ENCODE results near the gene CLBA1.

CLBA1 gene

DNA sequence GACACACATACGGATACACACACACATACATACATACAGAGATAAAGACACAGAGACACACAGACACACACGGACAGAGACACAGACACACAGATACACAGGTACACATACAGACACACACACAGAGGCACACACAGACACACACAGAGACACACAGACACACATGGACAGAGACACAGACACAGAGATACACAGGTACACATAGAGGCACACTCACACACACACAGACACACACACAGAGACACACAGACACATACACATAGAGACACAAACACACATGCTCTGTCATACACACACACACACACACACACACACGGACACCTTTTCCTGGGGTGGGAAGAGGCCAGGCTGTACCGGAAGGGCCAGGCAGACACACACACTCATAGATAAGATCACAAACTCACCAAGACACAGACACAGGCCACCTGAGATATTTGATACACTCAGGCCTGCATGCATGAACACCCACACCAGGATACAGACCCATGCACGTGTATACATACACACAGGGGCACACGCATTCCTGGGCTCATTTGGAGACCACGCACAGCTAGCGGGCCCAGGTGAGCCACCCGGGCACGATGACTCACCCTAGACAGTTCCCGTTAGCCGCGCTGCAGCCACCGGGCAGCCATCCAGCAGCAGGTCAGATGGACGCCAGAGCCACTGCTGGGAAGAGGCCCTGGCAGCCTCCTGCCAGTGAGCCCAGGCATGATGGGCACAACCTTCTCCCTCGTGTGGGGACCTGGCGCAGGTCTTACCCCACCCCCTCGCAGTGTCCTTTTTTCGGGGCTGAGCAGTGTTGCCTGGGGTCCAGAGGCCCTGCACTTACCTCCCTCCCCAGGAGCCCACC lies 5.6 kb upstream of the CLBA1 start:
- no peak for DNase-seq (ENCODE audit: low read depth in 2 of 2)

DNA sequence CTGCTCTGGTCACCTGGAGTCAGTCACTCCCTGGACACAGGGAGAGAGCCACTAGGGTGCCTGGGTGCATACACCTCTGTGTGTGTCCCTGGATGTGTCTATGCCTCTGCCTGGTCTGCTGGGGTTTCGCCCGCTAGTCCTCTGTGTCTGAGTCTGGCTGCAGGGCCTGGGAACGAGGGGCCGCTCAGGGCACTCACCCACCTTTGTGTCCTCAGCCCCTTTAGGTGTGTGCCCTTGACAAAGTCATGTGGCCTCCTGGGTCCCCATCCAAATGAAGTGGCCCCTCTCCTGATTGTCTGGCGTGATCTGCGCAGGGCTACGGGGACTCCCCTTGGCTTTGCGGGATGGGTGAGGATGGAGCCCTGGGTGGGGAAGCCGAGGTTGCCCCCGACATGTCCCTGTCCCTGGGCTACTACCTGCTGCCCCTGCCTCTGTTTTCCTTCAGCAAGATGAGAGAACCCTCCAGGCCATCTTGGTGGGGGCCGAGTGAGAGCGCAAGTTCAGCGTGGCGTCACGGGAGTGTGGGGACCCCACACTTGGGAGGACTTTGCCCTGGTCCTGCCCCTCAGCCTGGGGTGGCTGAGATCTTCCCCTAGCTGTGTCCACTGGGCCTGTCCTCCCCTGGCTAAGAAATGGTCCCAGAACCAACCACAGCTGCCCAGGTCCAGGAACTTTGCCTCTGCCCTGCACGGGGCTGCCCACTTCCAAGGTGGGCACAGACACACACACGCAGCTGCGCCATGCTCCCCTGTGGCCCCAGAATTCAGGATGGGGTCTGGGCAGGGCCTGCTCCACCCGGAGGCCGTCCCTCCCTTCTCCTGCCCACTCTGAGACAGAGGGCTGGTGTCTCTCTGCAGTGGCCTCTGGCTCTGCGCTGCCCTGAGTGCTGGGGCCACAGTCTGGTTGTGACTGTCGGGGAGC lies 4.7 kb upstream of the CLBA1 start:
- DNase-seq (ENCODE audit: low read depth in 2 of 2) = no peak

DNA sequence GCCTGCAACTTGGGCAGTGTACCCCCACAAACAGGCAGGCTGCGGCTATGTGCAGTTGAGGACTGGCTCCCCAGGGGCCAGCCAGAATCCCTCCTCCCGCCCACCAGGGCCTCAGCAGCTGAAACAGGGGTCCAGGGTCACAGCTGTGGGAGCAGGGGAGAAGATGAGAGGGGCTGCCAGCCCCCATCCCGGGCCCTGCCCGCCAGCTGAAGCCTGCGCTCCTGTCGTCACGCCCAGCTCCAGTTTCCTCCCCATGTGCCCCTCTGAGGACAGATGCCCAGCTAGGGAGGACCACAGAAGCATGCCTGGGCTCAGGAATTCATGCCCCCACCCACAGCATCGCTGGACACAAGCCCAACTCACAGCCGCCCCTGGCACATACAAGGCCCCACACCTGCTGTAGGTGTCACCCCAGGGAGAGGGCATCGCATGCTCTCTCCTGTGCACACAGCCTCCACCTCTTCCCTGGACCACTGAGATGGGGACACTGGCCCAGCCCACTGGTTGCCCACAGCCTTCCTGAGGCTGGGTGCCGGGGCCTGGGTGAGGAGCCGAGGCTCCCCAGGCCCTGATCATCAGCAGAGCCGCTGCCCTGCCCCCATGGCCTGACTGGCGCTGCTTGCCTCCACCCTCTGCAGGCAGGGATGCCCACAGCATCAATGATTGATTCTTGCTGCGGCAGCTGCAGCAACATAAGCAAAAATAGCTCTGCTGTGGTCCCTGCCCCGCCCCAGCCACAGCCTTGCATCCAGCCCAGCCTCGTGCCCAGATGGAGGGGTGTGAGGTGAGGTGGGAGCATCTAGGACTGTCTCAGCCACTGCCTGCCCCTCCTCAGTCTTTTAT lies 3.7 kb upstream of the CLBA1 start:
- no peak for DNase-seq (ENCODE audit: low read depth in 2 of 2)

DNA sequence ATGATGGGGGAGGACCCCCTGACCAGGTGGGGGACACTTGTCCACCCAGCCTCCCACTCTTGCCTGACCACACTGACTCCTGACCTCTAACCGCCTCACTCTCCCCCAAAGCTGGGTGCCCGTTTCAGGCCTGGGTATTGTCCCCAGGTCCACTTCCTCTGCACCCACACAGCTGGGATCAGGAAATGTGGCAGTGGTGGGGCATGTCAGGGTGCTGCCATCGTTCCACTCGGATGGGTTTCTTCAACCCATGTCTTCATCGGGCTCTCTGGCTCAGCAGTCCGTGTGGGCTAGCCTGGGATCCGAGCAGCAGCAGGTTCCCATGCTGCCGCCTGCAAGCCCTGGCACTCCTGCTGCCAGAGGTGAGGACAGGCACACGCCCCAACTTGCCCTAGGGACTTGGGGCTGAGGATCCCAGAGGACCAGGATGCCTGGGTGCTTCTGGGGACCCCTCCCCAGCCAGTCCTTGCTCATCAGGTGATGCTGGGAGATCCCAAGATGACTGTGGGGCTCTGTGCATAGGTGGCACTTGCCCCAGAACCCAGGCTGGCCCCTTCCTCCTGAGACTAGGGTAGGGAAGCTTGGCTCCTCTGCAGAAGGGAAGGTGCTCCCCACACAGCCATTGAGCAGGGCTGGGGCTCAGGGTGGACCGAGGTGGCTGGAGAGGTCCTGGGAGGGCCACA lies 2.9 kb upstream of the CLBA1 start:
- DNase-seq (ENCODE audit: low read depth in 2 of 2) = no peak

DNA sequence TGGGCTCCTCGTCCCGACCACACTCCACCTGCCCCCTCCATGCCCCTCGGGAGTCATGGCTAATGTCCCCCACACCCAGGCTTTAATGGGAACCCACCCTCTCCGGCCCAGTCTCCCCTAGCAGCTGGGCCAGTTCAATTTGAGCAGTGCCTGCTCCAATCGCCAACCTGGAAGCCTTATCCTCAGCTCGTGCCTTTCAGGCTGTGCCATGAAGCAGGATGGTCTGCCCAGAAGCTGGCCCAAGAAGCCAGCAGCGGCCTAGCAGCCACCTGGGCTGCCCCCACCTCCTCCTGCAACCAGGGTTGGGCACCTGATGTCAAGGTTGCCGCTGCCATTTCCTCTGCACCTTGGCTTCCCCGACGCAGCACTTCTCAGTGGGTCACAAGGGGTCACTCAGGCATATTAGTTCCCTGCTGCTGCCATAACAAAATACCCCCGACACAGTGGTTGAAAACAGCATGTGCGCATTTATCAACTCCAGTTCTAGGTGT lies 2.3 kb upstream of the CLBA1 start:
- no peak for DNase-seq (ENCODE audit: low read depth in 2 of 2)

DNA sequence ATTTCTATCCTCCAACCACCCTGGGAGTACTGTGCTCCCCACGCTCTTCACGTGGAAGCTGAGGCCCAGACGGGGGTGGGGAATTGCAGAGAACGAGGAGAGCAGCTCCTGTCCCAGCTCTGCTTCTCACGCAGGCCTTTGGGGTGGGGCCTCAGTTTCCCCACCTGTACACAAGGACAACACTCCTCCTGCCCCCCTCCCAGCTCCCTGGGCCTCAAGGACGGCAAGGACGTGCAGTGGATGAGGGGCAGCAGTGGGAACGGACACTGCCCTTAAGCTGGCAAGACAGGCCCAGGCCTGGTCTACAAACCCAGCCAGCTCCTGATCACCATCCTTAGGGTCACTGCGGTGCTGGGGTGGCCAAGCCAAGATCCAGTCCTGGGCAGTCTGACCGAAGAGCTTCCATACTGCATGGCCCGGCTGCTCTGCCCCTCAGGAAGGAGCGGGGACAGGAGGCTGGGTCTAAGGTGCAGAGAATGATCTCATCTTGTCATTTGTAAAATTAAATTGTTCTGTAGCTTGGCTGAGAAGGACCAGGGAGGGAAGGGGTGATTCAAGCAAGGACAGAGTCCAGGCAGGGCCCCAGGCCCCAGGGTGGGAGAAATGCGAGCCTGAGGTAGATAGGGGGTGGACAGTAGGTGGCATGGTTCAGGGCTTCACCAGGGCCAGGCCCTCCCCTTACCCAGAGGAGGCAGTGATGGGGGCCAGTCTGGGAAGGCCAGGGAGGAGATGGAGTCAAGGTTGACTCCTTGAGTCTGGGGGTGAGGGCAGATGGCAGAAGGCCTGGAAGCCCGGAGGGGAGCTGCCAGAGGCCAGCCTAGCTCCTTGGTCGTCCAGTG lies 1.3 kb upstream of the CLBA1 start:
- no peak for DNase-seq (ENCODE audit: low read depth in 2 of 2)

DNA sequence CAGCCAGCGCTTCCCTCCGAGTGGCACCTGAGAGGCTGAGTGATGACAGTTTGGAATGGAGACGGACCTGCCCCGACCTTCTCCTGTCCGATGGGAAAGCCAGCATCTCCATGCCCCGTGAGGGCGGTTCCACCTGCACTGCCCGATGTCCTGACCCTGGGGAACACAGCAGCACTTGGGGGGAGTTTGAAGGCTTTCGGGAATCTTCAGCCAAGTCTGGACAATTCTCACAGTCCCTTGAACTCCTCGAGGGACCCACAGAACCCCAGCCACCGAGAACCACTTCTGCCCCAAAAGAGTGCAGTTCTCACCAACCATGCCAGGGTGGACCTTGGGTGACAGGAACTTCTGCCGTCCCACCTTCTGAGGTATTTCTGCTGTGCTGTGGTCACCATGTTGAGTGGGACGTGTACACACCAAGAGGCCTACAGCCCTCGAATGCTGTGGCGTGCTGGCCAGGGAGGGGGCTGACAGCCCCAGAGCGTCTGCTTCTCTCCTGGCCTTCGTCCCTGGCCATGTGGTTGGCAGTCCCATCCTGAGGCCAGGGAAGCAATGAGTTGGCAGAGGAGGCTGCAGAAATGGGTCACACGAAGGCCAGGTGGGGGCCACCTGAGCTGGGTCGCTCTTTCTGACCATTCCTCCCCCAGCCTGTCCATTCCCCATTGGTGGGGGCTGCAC lies 1.0 kb downstream of the CLBA1 start:
- DNase-seq (ENCODE audit: low read depth in 2 of 2) = no peak

DNA sequence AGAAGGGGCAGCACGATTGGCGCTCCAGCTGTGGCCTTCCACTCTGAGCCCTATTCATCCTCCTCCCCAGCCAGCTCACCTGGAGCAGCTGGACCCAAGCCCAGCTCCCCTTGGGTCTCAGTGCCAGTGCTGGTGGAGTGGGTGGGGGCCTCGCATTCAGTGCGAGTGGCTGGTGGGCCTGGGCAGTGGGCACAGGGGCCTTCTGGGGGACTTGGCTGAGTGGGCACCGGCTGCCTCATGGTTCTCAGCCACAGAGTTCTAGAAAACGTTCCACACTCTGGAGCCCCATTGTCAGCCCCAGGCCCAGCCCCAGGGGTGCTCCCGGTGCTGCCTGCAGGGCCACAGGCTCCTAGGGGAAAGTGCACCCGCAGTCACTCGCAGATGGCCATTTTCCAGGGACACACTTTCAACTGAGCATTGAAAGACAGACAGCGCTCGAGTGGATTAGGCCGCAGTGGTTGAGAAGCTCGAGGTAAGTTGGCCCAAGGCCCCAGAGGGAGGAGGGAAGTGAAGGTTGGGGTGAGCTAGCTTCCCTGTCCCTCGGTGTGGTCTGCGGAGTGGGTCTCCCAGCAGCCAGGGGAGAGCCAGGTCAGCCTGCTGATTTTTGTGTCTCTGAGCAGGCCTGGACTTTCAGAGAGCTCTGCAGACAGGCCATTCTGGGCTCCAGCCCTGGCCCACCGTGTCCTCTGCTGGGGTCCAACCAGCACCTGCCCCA lies 3.8 kb downstream of the CLBA1 start:
- no peak for DNase-seq (ENCODE audit: low read depth in 2 of 2)

DNA sequence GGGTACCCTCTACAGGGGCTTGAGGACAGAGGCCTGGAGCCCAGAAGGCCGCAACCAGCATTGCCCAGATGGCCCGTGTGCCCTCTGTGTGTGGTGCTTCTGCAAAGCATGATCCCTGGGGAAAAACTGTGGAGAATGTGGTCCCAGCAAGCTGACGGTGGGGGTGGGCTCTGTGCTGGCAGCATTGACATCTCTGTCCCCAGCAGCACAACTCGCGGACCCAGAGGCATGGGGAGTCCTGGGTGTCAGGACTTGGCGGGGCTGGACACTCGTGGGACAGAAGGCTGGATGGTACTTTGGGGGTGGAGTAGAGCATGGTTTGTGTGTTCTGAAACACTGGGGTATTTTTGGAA lies 4.3 kb downstream of the CLBA1 start:
- no peak for DNase-seq (ENCODE audit: low read depth in 2 of 2)

DNA sequence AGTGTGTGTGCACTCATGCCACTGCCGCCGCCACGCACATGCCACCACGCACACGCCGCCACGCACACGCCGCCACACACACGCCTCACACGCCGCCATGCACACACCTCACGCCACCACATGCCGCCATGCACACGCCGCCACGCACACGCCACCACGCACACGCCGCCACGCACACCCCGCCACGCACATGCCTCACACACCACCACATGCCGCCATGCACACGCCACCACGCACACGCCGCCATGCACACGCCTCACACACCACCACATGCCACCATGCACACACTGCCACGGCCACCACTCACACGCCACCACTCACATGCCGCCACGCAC lies 6.3 kb downstream of the CLBA1 start:
- no peak for DNase-seq (ENCODE audit: low read depth in 2 of 2)

DNA sequence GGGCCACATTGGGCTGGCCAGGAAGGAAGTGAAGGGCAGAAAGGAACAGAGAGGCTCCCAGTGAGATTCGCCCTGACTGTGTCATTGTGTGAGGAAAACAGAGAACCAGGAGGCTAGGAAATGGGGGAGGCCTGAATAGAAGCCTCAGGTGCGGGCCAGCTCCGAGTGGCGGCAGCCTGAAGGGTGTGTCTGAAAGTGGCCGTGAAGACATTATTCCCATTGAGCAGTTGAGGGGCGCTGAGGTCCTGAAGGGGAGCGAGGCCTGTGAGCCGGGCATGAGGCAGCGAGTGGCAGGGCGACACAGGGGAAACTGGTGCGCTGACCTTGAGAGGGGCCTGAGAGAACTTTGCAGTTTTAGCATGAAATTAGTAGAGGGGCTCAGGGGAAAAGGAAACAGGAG lies 6.9 kb downstream of the CLBA1 start:
- DNase-seq (ENCODE audit: low read depth in 2 of 2) = no peak

DNA sequence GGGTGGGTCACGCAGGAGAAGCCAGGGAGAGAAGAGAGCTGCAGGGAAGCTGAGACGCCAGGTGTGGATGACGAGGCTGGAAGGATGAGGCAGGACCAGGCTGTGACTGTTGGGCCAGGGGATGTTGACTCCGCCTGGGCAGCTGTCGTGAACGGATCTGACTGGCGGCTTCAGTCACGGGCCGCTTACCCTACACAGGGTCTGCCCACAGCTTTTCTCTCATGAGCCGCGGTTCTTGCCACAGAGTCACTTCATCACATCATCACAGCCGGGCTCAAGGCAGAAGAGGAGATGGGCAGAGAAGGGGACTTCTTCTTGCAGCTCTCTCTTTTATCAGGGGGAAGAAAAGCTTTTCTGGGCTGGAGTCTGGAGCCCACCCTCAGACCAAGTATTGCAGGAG lies 7.7 kb downstream of the CLBA1 start:
- no peak for DNase-seq (ENCODE audit: low read depth in 2 of 2)

DNA sequence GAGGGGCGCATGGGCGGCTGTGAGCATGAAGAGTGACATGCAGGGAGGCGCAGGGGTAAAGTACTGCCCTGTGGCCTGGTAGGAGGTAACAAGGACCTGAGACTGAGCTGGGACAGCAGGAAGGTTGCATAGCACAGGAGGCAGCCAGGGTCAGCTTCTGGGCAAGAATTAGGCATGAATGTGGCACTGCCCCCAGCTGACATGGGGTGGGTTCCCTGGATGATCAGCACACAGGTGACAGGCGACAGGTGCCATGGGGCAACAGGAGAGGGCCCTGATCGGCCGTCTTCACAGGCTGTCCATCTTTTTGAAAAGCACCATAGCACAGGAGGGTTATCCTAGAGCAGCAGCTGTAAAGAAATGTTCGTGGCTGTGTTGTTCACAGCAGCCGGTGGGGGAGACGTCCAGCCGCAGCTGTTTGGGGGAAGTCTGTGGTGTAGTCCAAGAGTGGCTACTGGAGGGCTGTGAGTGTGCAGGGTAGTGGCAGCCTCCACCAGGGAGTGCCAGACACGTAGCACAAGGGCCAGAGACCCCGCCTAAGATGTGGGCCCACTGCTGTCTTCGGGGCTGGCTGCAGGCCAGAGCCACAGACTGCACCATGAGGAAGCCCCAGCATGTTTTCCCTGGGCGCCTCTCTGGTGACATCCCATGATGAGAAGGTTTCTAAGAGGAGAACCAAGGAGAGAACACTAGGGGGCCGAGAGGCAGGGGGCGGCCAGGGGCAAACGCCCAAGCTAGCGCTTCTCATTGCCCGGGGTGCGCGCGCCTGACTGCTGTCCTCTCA lies 8.4 kb downstream of the CLBA1 start:
- no peak for DNase-seq (ENCODE audit: low read depth in 2 of 2)

DNA sequence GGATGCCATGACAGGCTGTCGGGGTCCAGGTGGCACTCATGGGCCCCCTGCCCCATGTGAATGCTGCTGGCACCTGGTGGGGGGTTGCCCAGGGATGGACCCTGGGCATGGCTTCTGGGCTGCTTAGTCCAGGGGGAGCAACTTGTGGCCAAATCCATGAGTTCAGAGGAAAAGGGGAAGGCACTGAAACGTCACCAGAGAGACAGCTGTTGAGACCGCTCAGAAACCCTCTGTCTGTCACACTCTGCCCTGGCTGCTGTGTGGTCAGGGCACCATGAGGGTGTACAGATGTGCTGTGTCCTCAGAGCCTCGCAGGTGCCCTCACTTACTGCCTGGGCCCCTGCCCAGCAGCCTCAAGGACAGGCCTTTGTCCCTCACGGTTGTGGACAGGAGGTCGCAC lies 9.4 kb downstream of the CLBA1 start:
- DNase-seq (ENCODE audit: low read depth in 2 of 2) = no peak

DNA sequence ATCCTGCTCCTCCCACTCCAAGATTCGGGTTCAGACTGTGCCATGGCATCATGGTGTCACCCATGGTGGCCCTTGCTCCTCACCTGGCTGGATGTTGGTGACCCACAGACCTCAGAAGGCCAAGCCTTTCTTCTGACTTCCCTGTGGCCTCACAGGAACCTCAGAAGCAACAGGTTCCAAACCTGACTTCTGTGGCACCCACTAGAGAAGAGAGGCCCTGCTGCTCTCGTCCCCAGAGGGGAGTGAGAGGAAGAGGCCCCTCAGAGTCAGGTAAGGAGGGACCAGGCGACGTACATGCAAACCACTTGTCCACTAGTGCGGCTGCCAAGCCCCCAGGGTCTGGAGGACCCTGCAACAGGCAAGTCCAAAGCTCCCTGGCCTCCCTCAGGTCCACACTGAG lies 10.4 kb downstream of the CLBA1 start:
- no peak for DNase-seq (ENCODE audit: low read depth in 2 of 2)

DNA sequence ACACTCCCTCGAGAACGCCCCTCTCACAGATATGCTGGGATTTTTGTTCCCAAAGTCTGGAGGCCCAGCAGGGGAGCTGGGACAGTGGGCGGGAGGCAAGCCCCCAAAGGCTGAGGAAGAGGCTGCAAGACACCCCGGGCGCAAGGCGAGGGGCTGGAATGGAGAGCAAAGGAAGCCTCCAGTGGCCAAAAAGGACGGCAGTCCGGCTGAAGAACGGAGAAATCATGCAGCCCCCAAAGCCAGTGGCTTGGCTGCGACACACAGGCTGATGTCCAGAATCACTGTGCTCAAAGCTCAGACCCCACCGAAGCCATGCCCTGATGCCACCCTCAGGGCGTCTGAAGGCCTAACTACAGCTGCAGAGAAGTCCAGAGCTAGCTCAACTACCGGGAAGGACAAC lies 10.9 kb downstream of the CLBA1 start:
- DNase-seq (ENCODE audit: low read depth in 2 of 2) = no peak

DNA sequence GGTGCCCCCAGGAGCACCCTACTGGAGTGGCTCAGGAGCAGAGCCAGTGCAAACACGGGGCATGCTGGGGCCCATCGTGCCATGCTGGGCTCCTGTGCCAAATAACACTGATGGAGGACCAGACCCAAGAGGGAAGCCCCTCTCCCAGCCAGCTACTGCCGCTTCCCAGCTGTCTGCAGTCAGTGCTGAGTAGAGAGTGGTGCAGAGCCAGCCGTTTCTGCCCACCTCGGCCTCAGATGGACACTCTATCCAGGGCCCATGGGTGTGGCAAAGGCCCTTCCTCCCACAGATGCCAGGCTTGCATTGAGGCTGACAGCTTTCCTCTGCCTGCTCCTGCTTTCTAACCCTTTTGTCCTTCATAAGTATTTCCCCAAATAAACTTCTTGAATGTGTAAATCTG lies 13.2 kb downstream of the CLBA1 start:
- DNase-seq (ENCODE audit: low read depth in 2 of 2) = no peak

DNA sequence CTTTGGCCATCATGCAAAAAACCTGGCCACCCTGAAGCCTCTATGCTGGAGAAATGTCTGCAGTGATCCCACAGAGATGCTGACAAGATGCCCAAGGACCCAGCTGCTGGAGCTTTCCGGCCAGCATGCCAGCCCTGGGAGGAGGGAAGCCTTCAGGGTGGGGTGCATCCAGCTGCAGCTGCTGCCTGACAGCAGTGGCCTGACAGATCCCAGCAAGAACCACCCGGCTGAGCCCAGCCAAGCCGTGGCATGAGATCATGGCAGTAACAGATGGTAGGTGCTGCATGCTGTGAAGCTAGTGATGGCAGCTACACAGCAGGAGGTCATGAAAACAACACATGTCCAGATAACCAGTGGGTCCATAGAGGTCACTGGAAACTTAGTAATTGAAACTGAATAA lies 13.8 kb downstream of the CLBA1 start:
- DNase-seq (ENCODE audit: low read depth in 2 of 2) = no peak
